Activated CD8-positive, alpha-beta memory T cell treated with anti-CD3 and anti-CD28 coated beads, Interleukin-2, amount 10 ng/mL, durations not matched to agents 7 days and 5 days (primary cell): Measurements from ENCODE around the gene MACROD2. TPM values are rescaled to one million over a fixed set of nuclear protein-coding genes. Genes with fewer than 3 reads are reported as not detected.

Source experiments
- ATAC-seq: fragments of 150-1000 bp; cut with Tn5 transposase; one replicate; pipeline ENCODE4 v1.10.0; 2021; ENCODE audit warnings: moderate library complexity
- CTCF ChIA-PET: fragments of 350-600 bp; sonication (Branson Sonifier 250); formaldehyde crosslinking; loops from one replicate; lab custom pipeline; 2021; ENCODE audit warnings: antibody characterized with exemption; lab: Charles Lee
- DNase-seq: peaks from one replicate; pipeline ENCODE4 v3.0.0-alpha.2; 2020
- H3K27ac Mint-ChIP-seq: one replicate; pipeline ENCODE4 v1.8.0; 2021; ENCODE audit warnings: mild to moderate bottlenecking, mixed read lengths
- H3K27me3 Mint-ChIP-seq: one replicate; pipeline ENCODE4 v1.8.0; 2021; ENCODE audit warnings: mixed read lengths
- H3K36me3 Mint-ChIP-seq: one replicate; pipeline ENCODE4 v1.8.0; 2021; ENCODE audit warnings: mild to moderate bottlenecking, mixed read lengths
- H3K4me1 Mint-ChIP-seq: one replicate; pipeline ENCODE4 v1.8.0; 2021; ENCODE audit warnings: mixed read lengths
- H3K4me3 Mint-ChIP-seq: one replicate; pipeline ENCODE4 v1.8.0; 2021; ENCODE audit warnings: mild to moderate bottlenecking, moderate library complexity, mixed read lengths
- H3K9me3 Mint-ChIP-seq: one replicate; pipeline ENCODE4 v1.8.0; 2022; ENCODE audit warnings: low read depth, mixed read lengths
- total RNA-seq, 2 experiments: library from RNA; stranded (reverse); gene quantifications; one replicate each; pipeline ENCODE4 v1.2.3, GENCODE V29; 2021

MACROD2 gene
- total RNA-seq, 2 experiments from 2014 or later = not detected

GRCh38 chr20:14344746-14345145, 349.4 kb downstream of the MACROD2 start:
- DNase-seq (no peak), ATAC-seq (no peak)
- Mint-ChIP-seq H3K36me3 (no peaks in the 10 kb centered on the region), H3K4me3 (no peak overlapping the region), H3K4me1 (no peaks in the 10 kb centered on the region), H3K9me3 (peaks cover 7% of the 10 kb centered on the region), H3K27ac (no peak overlapping the region), H3K27me3 (no peaks in the 10 kb centered on the region)
- CTCF ChIA-PET = no interaction called here

- no peaks in the 10 kb centered on the region for H3K9me3 Mint-ChIP-seq
- CTCF ChIA-PET = no interaction called here
- no peak overlapping the region for H3K4me3 Mint-ChIP-seq
- H3K36me3 Mint-ChIP-seq = no peaks in the 10 kb centered on the region
- ATAC-seq (no peak), DNase-seq (no peak)
- H3K27me3 Mint-ChIP-seq = no peaks in the 10 kb centered on the region
- no peaks in the 10 kb centered on the region for H3K4me1 Mint-ChIP-seq
- H3K27ac Mint-ChIP-seq = no peak overlapping the region
Measured at GRCh38 chr20:14355791-14356190, 360.5 kb downstream of the MACROD2 start.

DNA sequence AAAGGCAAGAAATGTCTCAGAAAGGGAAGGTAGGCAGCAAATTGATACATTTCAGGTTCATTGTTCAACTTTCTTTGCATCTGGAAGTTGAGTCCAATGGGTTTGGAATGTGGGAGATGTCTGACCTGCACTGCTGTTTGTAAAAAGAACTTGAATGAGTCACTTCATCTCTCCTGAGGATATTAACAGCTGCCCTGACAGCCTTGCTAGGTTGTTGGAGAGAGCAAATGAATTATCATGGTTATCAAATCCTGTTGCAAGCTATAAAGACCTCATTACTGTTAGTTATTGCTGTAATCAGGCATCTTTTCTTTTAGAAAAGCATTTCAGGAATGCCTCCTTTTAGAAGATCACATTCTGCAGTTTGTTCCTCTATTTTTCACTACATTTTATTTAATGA, 365.1 kb downstream of the MACROD2 start:
- Mint-ChIP-seq H3K36me3 (no peaks in the 10 kb centered on the region), H3K4me1 (no peaks in the 10 kb centered on the region), H3K27me3 (no peaks in the 10 kb centered on the region), H3K4me3 (no peak overlapping the region), H3K27ac (no peak overlapping the region), H3K9me3 (peaks cover 10% of the 10 kb centered on the region)
- CTCF ChIA-PET = no interaction called here
- DNase-seq (no peak), ATAC-seq (no peak)

- H3K4me1 Mint-ChIP-seq = no peaks in the 10 kb centered on the region
- H3K9me3 Mint-ChIP-seq = peaks cover 10% of the 10 kb centered on the region
- H3K27me3 Mint-ChIP-seq = no peaks in the 10 kb centered on the region
- no peak overlapping the region for H3K4me3 Mint-ChIP-seq
- CTCF ChIA-PET = no interaction called here
- H3K36me3 Mint-ChIP-seq = no peaks in the 10 kb centered on the region
- ATAC-seq = no peak
- no peak overlapping the region for H3K27ac Mint-ChIP-seq
- no peak for DNase-seq
Measured at GRCh38 chr20:14361509-14362345, 366.4 kb downstream of the MACROD2 start.

DNA sequence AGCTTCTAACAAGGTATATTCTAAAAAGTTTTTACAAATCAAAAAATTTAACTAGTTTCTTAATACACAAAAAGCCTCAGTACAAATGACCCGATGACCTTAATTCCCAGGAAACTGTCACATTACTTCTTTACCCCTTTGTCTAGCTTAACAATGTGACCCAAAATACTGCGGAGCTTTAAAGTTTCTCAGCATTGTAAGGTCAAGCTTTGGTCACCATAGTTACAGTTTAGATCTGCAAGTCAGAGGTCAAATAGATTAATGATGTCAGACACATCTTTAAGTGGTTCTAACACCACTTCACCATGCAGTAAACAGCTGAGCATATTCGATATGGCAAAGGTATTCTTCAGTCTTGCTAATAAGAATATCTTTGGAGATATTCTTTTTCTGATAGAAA, 378.9 kb downstream of the MACROD2 start:
- no peak for ATAC-seq
- no peak overlapping the region for H3K4me3 Mint-ChIP-seq
- no peaks in the 10 kb centered on the region for H3K4me1 Mint-ChIP-seq
- H3K27ac Mint-ChIP-seq = no peak overlapping the region
- H3K36me3 Mint-ChIP-seq = no peaks in the 10 kb centered on the region
- no peak for DNase-seq
- H3K27me3 Mint-ChIP-seq = no peaks in the 10 kb centered on the region
- CTCF ChIA-PET = no interaction called here
- H3K9me3 Mint-ChIP-seq = peaks cover 3% of the 10 kb centered on the region

DNA sequence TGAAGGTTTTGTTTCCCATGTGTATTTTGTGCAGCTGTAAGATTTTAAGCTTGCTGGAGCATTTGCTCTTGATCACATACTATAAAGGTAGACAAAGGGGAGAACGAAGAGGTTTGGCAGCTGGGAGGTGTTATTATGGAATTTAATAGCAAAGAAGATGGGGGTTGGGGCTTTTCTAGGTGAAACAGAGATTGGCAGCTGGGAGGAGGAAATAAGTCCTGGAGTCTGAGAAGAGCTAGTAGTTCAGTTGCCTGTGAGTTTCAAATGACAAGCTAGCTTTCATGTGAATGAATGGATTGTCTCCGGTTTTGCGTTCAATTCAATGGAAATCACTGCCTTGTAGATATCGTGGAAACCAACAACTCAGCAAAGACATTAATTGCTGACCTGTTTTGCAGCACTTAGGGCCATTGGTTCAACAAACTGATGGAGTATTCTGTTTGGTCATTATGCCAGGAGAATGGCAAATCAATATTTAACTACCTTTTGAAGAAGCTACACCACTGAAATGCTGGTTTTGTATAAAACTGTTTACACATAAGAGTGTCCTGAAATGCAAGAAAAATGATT, 380.2 kb downstream of the MACROD2 start:
- no peak overlapping the region for H3K27ac Mint-ChIP-seq
- H3K9me3 Mint-ChIP-seq = peaks cover 5% of the 10 kb centered on the region
- no peak for DNase-seq
- ATAC-seq = no peak
- no peaks in the 10 kb centered on the region for H3K36me3 Mint-ChIP-seq
- CTCF ChIA-PET = no interaction called here
- no peaks in the 10 kb centered on the region for H3K4me1 Mint-ChIP-seq
- no peak overlapping the region for H3K4me3 Mint-ChIP-seq
- H3K27me3 Mint-ChIP-seq = no peaks in the 10 kb centered on the region

DNA sequence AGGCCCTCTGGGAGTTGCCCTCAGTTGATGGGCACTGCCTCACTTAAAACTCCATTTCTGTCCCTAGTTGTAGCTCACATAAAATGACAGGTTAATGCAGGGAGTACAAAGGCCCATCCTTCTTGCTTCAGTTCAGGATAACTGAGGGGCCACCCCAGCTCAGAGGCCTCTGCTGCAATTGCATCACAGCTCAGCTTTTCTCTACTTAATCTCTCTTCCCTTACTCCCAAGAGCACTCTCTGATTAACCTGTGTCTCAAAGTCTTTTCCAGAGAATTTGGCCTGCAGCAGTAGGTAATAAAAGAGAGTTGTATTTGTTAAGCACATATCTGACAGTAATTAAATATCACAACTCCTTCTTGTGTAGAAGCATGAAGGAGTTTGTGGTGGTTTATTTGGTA, 383.0 kb downstream of the MACROD2 start:
- peaks cover 8% of the 10 kb centered on the region for H3K9me3 Mint-ChIP-seq
- DNase-seq (no peak), ATAC-seq (no peak)
- CTCF ChIA-PET = no interaction called here
- H3K36me3 Mint-ChIP-seq = no peaks in the 10 kb centered on the region
- no peak overlapping the region for H3K27ac Mint-ChIP-seq
- no peaks in the 10 kb centered on the region for H3K4me1 Mint-ChIP-seq
- H3K27me3 Mint-ChIP-seq = no peaks in the 10 kb centered on the region
- H3K4me3 Mint-ChIP-seq = no peak overlapping the region

DNA sequence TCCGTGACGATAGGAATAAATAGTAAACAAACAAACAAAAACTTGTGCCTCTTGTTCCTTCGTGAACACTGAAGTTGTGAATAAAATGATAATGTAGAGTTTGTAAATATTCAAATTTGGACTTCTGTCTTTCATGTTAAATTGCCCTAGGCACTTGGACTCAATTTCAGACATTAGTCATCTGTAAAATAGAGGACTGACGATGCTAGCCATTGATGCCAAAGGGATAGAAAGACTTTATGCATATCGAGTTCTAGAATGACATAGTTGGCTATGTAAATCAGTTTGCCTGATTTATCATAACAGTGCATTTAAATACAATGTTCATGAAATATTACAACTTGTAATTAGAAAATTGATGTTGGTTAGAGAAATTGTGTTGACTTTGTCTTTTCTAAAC, 388.0 kb downstream of the MACROD2 start:
- Mint-ChIP-seq H3K4me1 (no peaks in the 10 kb centered on the region), H3K27ac (no peak overlapping the region), H3K27me3 (no peaks in the 10 kb centered on the region), H3K9me3 (peaks cover 9% of the 10 kb centered on the region), H3K36me3 (no peaks in the 10 kb centered on the region), H3K4me3 (no peak overlapping the region)
- no peak for ATAC-seq
- CTCF ChIA-PET = no interaction called here
- no peak for DNase-seq

DNA sequence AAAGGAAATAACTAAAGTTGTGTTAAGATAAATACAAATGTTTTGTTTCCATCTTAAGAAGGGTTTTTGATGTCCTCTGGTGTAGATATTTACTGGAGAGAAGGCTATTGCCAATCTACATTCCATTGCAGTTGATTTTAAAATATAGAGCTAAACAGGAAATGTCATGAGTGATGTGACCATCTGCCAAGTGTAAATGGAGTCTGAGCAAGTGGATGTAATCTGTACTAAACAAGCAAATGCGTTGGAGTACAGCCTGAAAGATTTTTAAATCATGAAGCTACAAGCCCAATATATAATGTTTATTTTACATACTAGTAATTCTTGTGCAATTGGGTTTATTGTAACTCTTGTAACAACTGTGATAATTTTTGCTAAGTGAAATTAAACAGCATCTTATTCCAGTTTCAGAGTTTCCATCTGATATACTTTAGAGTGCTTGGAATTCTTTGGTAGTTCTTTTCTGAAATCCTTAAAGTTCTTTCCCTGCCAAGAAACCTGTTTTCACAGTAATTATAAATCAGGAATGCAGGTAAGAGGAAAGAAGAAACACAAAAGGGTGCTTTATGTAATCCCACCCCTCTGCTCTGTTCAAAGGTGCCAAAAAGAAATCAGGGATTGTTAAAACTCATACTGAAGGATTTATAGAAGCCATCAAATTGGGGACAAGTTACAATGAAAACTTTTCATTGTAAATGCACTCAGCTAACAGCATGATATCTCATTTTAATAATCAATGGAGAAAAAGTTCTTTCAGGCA, 389.3 kb downstream of the MACROD2 start:
- H3K4me3 Mint-ChIP-seq = no peak overlapping the region
- ATAC-seq = no peak
- DNase-seq = no peak
- peaks cover 12% of the 10 kb centered on the region for H3K9me3 Mint-ChIP-seq
- H3K4me1 Mint-ChIP-seq = no peaks in the 10 kb centered on the region
- H3K27ac Mint-ChIP-seq = no peak overlapping the region
- CTCF ChIA-PET = no interaction called here
- H3K27me3 Mint-ChIP-seq = no peaks in the 10 kb centered on the region
- no peaks in the 10 kb centered on the region for H3K36me3 Mint-ChIP-seq

GRCh38 chr20:14385176-14385740, 389.9 kb downstream of the MACROD2 start:
- Mint-ChIP-seq H3K4me1 (no peaks in the 10 kb centered on the region), H3K27me3 (no peaks in the 10 kb centered on the region), H3K4me3 (no peak overlapping the region), H3K36me3 (no peaks in the 10 kb centered on the region), H3K27ac (no peak overlapping the region), H3K9me3 (peaks cover 15% of the 10 kb centered on the region)
- no peak for ATAC-seq
- no peak for DNase-seq
- CTCF ChIA-PET = no interaction called here

- Mint-ChIP-seq H3K9me3 (peaks cover 12% of the 10 kb centered on the region), H3K4me1 (no peaks in the 10 kb centered on the region), H3K27ac (no peak overlapping the region), H3K4me3 (no peak overlapping the region), H3K36me3 (no peaks in the 10 kb centered on the region), H3K27me3 (no peaks in the 10 kb centered on the region)
- DNase-seq (no peak), ATAC-seq (no peak)
- CTCF ChIA-PET = no interaction called here
Measured at GRCh38 chr20:14386726-14387125, 391.4 kb downstream of the MACROD2 start.

- Mint-ChIP-seq H3K36me3 (no peaks in the 10 kb centered on the region), H3K9me3 (peaks cover 8% of the 10 kb centered on the region), H3K4me3 (no peak overlapping the region), H3K27me3 (no peaks in the 10 kb centered on the region), H3K4me1 (no peaks in the 10 kb centered on the region), H3K27ac (no peak overlapping the region)
- ATAC-seq (no peak), DNase-seq (no peak)
- CTCF ChIA-PET = no interaction called here
Measured at GRCh38 chr20:14401479-14402138, 406.3 kb downstream of the MACROD2 start.

DNA sequence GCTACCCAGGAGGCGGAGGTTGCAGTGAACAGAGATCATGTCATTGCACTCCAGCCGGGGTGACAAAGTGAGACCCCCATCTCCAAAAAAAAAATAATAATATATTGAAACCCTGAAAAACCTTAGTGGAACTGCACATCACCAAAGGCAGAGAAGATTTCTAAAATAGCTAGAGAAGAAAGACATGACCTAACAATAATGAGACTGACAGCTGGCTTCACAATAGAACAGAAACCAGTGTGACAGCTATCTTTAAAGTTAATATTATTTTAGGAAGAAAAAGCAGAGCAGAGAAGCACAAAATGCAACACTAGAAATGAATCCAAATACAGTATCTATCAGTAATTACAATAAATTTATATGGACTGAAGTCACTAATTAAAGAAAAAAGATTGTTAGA, 409.2 kb downstream of the MACROD2 start:
- CTCF ChIA-PET = no interaction called here
- DNase-seq = no peak
- Mint-ChIP-seq H3K9me3 (peaks cover 13% of the 10 kb centered on the region), H3K4me1 (no peaks in the 10 kb centered on the region), H3K27ac (no peak overlapping the region), H3K27me3 (no peaks in the 10 kb centered on the region), H3K4me3 (no peak overlapping the region), H3K36me3 (no peaks in the 10 kb centered on the region)
- no peak for ATAC-seq
